ENCODE measurements around the gene MAD1L1.

The MAD1L1 gene

GRCh38 chr7:1953199-1954190 is 279.2 kb downstream of the MAD1L1 start:
- DNase-seq (ENCODE audit: low read depth): no peak

- DNase-seq (ENCODE audit: low read depth): no peak
Measured at GRCh38 chr7:1952781-1953180, 280.0 kb downstream of the MAD1L1 start.

- DNase-seq (ENCODE audit: low read depth): no peak
Measured at GRCh38 chr7:1952169-1952760, 280.5 kb downstream of the MAD1L1 start.

GRCh38 chr7:1951600-1951999 is 281.1 kb downstream of the MAD1L1 start:
- no peak for DNase-seq (ENCODE audit: low read depth)

- no peak for DNase-seq (ENCODE audit: low read depth)
Measured at GRCh38 chr7:1951159-1951536, 281.6 kb downstream of the MAD1L1 start.

GRCh38 chr7:1950452-1951158 is 282.1 kb downstream of the MAD1L1 start:
- no peak for DNase-seq (ENCODE audit: low read depth)

- DNase-seq (ENCODE audit: low read depth): no peak
Measured at GRCh38 chr7:1950066-1950451, 282.7 kb downstream of the MAD1L1 start.

- no peak for DNase-seq (ENCODE audit: low read depth)
Measured at GRCh38 chr7:1949681-1950055, 283.1 kb downstream of the MAD1L1 start.

- DNase-seq (ENCODE audit: low read depth): no peak
Measured at GRCh38 chr7:1948887-1949680, 283.7 kb downstream of the MAD1L1 start.

- no peak for DNase-seq (ENCODE audit: low read depth)
Measured at GRCh38 chr7:1948301-1948796, 284.4 kb downstream of the MAD1L1 start.

GRCh38 chr7:1947586-1948217 is 285.0 kb downstream of the MAD1L1 start:
- DNase-seq (ENCODE audit: low read depth): no peak

GRCh38 chr7:1946773-1947450 is 285.8 kb downstream of the MAD1L1 start:
- no peak for DNase-seq (ENCODE audit: low read depth)

- no peak for DNase-seq (ENCODE audit: low read depth)
Measured at GRCh38 chr7:1946025-1946772, 286.5 kb downstream of the MAD1L1 start.

- no peak for DNase-seq (ENCODE audit: low read depth)
Measured at GRCh38 chr7:1945558-1945957, 287.2 kb downstream of the MAD1L1 start.

GRCh38 chr7:1944619-1945210 is 288.0 kb downstream of the MAD1L1 start:
- no peak for DNase-seq (ENCODE audit: low read depth)

GRCh38 chr7:1943933-1944618 is 288.7 kb downstream of the MAD1L1 start:
- DNase-seq (ENCODE audit: low read depth): no peak

- no peak for DNase-seq (ENCODE audit: low read depth)
Measured at GRCh38 chr7:1943326-1943725, 289.4 kb downstream of the MAD1L1 start.

GRCh38 chr7:1942941-1943289 is 289.8 kb downstream of the MAD1L1 start:
- no peak for DNase-seq (ENCODE audit: low read depth)

Measured in T-helper 22 cell (primary cell).